ENCODE measurements around the gene STAB2. TPM values are rescaled to one million over a fixed set of nuclear protein-coding genes. Genes with fewer than 3 reads are reported as not detected.
A peak's percentile ranks its signal among the peaks of the same experiment; 100 is the strongest.

The STAB2 gene
- total RNA-seq, 1 donor from 2014 or later, result not detected

DNA sequence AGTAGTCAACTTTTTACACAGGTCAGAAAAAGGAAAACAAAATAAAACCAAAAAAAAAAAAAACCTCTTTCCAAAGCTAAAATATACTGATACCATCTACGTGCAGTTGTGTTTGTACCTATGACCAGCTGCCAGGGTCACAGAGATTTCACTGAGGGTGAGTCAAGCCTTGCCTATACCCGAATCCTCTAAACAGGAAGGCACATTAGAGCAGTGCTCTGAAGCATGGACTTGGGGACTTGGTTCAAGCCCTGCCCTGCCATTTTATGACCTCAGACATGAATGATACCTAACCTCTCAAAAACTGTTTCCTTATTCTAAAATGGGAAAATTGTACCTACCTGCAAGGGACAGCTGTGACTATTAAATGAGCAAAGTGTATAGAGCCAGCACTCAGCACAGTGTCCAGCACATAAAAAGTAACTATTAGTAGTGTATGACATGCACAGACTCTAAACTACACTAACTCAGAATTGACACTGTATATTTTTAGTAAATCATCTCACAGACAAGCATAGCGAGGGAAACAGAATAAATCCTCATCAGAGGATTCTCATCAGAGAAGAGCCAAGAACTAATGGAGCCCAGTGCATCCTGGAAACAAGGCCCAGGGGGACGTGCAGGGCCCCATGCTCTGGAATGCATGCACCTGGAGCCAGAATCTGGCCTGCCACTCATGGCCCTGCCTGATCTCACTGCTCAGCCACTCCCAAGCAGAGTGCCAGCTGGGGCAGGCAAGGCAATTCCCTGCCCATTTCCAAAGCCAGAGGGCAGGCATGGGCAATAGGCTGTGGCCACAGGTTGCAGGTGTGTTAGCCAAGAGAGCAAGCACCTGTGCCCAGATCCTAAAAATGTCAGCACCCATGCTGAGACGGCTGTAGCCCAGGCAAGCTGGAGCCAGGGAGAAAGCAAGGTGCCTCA, 196.9 kb downstream of the STAB2 start:
- no peak for DNase-seq

- no peak for DNase-seq
These were observed 198.4 kb downstream of the STAB2 start for GRCh38 chr12:103785243-103786031.

- no peak for DNase-seq
These were observed 199.1 kb downstream of the STAB2 start for GRCh38 chr12:103786201-103786600.

GRCh38 chr12:103791350-103791920, 204.4 kb downstream of the STAB2 start:
- DNase-seq, result no peak

DNA sequence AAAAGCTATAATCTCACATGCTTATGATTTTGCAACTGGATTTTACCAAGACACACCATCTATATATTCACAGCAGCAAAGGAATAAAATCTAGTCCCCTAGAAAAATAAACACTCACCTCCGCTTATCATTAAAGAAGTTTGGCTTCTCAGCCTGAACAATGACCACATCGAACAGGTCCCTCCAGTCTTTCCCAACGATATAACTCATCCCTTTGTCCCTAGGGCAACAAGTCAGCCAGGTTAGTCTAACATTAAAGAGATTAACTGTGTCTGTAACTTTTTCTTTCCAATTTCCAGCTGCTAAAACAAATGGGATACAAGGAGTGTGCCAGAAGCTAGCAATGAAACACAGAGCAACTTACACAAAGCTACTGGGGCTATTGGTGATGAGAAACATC, 206.0 kb downstream of the STAB2 start:
- DNase-seq, result no peak

- DNase-seq, result no peak
These were observed 206.5 kb downstream of the STAB2 start for GRCh38 chr12:103793512-103794045.

DNA sequence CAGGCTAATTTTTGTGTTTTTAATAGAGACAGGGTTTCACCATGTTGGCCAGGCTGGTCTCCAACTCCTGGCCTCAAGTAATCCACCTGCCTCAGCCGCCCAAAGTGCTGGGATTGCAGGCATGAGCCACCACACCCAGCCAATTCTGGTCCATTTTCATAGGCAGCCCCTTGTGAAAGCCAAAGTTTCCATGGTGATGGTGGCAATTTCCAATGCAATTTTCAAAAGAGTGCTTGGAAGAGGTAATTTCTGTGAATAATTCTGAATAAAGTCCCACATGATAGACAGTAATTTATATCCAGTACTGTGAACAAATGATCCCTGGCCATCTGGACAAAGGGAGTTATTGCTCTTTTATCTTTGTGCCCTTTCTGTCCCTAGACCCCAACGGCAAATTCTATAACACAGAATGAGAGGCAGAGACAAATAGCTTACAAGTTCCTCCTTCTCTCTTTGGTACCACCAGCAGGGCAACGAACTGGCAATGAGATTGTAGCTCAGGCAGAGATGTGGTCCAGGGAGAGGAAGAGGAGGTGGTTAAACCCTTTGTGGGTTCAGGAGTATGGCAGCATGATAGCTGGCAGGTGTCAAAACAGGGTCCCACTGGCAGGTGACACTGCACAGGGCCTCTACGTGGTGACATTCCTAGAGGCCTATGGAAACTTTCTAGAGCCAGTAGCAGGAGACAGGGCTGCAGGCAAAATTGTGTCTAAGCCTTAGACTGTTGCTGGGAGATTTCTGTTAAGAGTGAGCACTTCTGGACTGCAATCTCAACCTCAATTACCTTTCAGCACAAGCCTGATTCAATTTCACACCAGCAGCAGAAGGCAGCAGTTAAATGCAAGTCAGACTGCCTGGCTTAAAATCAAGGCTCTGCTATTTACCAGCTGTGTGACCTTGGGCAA, 207.5 kb downstream of the STAB2 start:
- DNase-seq, result no peak

DNA sequence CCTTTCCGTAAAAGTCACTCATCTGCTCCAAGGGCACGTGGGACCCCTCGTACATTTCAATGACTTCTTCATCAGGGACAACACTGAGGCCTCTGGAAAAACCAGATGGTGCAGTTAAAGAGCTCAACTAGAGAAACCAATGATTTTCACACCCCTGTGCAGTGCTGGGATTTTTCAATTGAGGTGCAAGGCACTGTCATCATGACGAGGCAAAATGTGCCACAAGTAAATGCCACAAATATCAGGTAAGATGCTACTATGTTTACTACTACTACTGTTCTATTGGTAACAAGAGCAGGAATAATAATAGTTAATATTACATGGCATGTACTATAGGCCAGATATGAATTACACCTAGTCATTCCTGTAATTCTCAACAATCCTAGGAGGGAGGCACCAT, 211.5 kb downstream of the STAB2 start:
- DNase-seq, result no peak

DNA sequence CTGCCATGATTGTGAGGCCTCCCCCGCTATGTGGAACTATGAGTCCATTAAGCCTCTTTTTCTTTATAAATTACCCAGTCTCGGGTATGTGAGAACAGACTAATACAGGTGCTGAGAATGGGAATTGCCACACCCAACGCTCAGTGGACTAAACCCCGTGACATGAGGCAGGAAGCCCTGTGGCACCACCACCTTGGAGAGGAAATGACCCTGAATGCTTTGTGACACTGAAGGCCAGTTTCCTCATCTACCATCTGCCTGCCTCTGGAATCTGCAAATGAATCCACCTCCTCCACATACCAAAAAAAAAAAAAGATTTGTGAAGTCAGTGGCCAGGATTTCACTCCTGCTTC, 212.4 kb downstream of the STAB2 start:
- DNase-seq, result no peak

DNA sequence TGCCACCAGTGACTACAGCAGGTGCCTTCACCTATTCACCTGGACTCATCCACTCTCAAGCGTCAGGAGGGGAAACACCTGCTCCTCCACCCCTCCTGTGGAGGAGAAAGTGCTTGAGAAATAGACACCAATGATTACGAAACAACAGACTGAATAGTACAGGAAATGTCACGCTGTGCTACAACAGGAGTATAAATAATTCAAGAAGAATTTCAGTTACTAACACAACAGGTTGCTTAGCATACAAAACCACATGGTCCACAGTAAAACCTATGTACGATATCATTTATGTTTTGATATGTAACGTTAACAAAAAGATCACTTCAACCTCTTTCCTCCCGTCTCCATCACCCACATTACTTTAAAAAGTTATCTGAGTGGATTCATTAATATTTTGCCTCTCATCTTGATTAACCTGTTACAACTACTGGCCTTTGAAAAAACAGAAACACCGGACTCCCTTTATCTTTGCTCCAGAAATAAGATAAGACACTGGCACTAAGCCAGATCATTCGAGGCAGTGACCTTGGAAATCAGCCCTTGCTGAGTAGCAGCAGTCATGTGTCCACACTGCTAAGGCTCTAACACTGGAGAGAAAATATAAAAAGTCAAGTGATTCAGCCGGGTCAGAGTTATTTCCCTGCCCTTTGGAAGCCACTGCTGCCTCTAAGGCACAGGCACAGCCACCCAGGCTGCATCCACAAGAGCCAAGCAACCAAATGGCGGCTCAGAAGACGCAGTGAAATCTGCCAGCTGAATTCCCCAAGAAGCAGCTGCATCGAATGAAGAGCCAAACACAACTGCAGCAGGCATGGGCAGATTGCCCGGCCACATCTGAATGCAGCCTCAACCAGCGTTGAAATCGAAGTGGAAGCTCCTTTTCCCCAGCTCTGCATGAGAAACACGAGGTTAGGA, 213.0 kb downstream of the STAB2 start:
- DNase-seq, result peak; percentile 43

DNA sequence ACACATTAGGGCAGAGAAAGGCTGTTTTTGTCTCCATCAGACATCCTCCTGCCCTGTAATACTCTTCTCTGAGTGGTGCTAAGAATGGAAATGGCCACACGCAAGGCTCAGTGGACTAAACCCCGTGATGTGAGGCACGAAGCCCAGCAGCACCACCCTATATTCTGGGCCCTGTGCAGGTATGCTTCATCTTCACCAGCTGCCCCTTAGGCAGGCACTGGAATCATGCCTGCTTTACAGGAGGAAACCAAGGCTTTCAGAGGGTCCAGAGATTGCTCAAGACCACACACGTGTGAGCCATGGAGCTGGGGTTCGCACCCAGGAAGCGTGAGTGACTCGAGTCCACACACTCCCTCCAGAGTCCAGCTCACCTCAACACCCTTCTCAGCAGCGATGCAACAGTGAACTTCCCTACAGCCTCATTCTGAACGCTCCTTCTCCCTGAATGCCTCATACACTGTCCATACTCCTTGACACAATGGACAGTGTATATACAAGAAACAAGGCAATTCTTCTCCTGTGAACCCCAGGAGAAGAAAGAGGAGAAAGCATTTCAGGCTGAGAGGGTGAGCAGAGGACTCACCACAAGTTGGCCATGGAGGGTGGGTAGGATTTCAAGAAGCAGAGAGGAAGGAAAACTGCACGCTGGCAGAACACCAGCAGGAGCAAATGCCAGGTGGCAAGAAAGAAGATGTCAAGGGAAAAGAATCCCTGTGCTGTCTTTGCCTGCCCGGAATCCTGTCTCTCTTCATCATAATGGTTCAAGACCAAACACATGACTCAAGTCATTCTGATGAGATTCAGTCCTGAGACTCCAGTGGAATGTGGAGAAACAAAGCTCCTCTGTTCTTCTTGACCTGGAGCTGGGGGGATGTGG, 214.9 kb downstream of the STAB2 start:
- DNase-seq, result no peak

DNA sequence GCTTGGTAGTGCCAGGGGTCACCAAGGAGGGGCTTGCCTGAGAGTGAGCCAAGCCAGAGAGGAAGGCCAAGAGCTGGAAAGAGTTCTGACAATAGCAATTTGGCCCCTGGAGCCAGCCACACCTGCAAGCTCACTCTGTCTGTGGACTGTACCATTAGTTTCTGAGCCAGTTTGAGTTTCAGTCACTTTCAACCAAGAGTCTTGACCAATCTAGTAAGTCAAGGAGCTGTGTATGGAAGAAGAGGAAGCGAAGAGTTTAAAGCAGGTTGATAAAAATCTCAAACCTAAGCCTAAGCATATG, 215.5 kb downstream of the STAB2 start:
- DNase-seq, result no peak

- DNase-seq, result no peak
These were observed 216.8 kb downstream of the STAB2 start for GRCh38 chr12:103803847-103804246.

GRCh38 chr12:103805655-103806360, 218.7 kb downstream of the STAB2 start:
- DNase-seq, result no peak

- no peak for DNase-seq
These were observed 219.7 kb downstream of the STAB2 start for GRCh38 chr12:103806803-103807202.

GRCh38 chr12:103807561-103808238, 220.6 kb downstream of the STAB2 start:
- no peak for DNase-seq

DNA sequence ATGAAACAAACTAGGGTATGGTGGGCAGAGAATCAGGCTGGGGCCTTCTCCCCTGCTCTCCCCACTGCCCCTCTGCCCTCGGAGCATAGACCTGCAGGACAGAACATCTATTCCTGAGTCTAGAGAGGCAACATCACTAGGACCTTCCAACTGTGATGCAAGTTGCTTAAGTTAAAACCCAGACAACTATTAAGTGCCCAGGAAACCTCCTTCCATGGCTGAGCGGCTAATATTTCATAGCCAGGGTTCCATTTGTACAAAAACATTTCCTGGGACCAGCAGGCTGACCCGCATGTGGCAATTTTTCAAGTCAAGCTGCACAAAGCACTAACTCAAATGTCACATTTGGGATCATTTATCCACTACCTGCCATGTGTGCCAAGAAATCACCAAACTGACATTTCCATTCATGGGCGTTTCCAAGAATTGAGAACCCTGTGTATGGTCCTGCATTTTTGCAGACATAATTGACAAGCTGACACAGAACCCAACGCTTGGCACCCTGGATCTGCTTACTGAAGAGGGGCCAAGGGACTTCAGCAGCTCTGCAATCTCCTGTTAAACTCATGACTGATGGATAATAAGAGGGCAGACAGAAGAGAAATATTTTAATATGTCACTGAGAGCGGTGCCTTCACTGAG, 221.3 kb downstream of the STAB2 start:
- no peak for DNase-seq

- DNase-seq, result no peak
These were observed 222.1 kb downstream of the STAB2 start for GRCh38 chr12:103809154-103809553.
